Body of pancreas (tissue), 4 donors: ENCODE measurements around the gene KCNJ10.

ENCODE experiments used
- CTCF ChIP-seq, 7 experiments: fragments of 450-650 bp in 4 of 7; fragments of 200-600 bp in 3 of 7; sonication (generic) in 3 of 7; IDR thresholded peaks; one replicate each; pipeline ENCODE4 v1.5.1; 2016 to 2019; ENCODE audit warnings: antibody characterized with exemption in 7 of 7
- POLR2A ChIP-seq, 3 donors: fragments of 450-650 bp; IDR thresholded peaks; one replicate each; pipeline ENCODE4 v1.6.1; 2016; ENCODE audit warnings: antibody characterized with exemption in 3 of 3, mild to moderate bottlenecking in 2 of 3

DNA sequence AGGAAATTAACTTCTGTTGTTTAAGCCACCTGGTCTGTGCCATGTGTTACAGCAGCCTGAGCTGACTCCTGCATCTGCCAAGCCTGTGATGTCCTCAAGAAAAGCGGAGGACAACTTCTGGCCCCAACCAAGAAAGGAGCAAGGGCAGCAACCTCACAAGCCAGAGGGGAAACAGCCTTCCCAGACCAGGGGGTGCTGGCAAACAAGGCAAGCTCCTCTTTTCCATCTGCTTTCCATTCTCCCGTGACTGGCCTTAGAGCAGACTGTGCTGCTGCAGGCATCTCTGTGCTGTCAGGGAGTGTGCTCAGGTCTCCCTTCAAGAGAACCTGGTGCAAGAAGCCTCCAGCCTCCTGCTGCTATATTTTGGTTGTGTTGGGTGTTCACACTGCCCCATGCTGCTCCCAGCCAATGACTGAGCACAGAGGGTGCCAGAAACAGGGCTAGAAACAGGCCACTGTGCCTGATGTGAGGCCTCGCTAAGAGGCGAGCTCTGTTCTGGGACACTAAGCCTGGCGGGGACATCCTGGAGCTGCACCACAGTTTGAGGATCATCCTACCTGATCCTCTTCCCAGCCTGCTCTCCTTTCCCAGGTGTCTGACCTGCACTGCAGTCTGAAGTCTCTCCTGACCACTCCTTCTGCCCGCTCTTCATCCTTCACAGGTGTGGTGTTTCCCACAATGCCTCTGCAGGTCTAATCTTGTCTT lies 88.5 kb downstream of the KCNJ10 start:
- TF ChIP-seq CTCF (IDR thresholded peaks at IDR 0.05) (no peak), POLR2A (IDR thresholded peaks at IDR 0.05) (no peak)
